ENCODE data around the gene STUM.
A peak's percentile ranks its signal among the peaks of the same experiment; 100 is the strongest.
"Not testable (repeated sequence)": the region's sequence is repeated elsewhere in the genome, so short reads cannot be mapped to it uniquely, and the experiment has no call there.

The STUM gene

DNA sequence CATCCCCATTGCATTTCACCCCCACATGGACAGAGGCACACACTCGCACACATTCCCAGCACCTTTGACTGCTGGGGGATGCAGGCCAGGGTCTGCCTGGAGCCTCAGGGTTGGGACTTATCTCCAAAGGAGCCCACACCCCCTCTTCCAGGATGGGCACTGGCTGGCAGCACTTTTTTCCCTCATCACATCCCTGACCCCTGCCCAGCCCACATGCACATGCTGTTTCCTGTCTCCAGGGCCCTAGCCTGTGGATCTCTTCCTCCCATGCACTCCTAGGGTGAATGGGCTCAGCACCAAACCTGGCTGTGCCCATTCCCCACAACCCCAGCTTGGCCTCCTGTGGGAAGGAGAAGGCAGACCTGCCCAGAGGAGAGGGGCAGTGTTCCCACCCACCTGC lies 59.3 kb downstream of the STUM start:
- TF ChIP-seq, protein P1, sequence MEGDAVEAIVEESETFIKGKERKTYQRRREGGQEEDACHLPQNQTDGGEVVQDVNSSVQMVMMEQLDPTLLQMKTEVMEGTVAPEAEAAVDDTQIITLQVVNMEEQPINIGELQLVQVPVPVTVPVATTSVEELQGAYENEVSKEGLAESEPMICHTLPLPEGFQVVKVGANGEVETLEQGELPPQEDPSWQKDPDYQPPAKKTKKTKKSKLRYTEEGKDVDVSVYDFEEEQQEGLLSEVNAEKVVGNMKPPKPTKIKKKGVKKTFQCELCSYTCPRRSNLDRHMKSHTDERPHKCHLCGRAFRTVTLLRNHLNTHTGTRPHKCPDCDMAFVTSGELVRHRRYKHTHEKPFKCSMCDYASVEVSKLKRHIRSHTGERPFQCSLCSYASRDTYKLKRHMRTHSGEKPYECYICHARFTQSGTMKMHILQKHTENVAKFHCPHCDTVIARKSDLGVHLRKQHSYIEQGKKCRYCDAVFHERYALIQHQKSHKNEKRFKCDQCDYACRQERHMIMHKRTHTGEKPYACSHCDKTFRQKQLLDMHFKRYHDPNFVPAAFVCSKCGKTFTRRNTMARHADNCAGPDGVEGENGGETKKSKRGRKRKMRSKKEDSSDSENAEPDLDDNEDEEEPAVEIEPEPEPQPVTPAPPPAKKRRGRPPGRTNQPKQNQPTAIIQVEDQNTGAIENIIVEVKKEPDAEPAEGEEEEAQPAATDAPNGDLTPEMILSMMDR (conservative IDR thresholded peaks at IDR 0.05; ENCODE audit: low read depth, low read length) = no peak
- no peak overlapping the region for H3K4me3 ChIP-seq (ENCODE audit: low read depth, low read length)
- no peak for DNase-seq (ENCODE audit: low read depth)

DNA sequence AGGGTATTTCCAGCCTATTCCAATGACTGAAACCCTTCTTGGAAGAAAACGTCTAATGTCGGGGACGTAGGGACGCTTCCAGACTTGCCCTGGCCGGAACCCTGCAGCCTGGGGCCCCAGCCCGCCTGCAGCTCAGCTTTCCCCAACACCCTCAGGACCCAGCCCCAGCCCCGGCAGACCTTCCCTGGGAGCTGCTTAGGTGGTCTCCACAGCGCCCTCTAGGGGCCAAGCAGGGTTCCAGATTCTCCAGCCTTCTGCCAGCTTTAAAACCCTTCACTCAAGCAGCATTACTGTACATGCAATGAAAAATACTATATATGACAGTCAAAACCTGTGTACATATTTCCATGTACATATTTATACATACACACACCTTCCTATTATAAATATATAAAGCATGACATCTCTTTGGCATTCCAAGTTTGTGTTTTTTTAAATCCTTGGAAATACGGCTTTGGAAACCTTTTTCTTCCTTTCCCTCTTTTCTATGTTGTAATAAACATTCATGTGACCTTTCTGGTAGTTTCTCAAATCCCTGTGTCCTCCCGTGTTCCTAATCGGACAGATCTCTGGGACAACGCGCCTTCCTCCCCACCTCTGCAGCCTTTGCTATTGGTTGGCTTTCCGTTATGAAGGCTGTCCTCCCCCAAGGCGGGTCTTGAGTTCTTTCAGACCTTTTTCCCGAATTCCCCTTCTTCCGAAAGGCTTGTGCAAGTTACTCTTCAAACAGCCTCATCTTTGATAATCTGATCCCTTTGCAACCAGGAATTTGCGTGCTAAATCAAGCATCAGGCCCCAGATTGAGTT lies 60.3 kb downstream of the STUM start:
- H3K4me3 ChIP-seq (ENCODE audit: low read depth, low read length) = no peak overlapping the region
- TF ChIP-seq, protein P1 (conservative IDR thresholded peaks at IDR 0.05; ENCODE audit: low read depth, low read length) = peak; percentile 89
- DNase-seq (ENCODE audit: low read depth) = peak; percentile 82

DNA sequence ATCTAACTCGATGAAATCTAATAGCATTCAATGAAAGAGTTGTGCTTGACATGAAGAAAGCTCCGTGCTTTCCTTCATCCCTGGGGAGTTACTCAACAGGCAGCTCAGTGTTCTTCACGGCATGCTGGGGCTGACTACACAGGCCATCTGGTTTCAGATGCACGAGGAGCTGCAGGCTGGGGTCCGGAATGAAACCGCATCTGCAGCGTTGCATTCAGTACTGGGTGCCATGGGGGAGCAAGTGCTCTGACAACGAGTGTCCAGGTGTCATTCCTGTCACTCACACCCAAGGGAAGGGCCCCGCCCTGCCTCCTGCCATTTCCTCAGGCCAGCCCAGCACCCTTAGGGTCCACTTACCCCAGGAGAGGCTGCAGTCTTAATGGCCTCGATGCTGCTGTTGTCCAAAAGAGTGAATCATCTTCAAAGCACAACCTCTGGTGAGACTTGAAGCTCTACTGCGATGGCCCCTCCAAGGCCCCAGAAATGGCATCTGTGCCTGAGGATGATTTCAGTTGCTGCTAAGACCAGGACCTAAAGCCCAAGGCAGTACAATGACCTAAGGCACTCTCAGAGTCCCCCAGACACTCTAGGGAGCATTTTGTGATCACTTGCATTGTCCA lies 61.4 kb downstream of the STUM start:
- H3K4me3 ChIP-seq (ENCODE audit: low read depth, low read length) = no peak overlapping the region
- DNase-seq (ENCODE audit: low read depth) = no peak
- TF ChIP-seq, protein P1 (conservative IDR thresholded peaks at IDR 0.05; ENCODE audit: low read depth, low read length) = no peak

DNA sequence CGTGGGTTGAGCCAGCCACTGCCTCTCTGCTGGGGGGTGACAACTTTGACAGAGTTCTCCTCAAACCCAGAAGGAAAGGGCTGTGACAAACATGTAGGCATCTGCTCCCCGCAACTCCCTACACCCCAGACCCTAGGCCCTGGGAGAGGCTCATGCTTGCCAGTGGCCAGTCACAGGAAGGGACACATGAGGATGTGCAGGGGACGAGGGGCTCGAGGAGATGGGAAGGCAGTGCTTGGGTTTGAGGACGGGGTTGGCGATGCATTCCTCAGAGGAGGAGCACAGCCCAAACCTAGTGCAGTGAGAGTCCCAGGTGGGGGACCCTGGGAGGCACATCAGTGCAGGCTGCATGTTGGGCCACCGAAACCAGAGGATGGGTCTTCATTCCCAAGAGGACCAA lies 62.1 kb downstream of the STUM start:
- no peak overlapping the region for H3K4me3 ChIP-seq (ENCODE audit: low read depth, low read length)
- DNase-seq (ENCODE audit: low read depth) = no peak
- TF ChIP-seq, protein P1 (conservative IDR thresholded peaks at IDR 0.05; ENCODE audit: low read depth, low read length) = no peak

DNA sequence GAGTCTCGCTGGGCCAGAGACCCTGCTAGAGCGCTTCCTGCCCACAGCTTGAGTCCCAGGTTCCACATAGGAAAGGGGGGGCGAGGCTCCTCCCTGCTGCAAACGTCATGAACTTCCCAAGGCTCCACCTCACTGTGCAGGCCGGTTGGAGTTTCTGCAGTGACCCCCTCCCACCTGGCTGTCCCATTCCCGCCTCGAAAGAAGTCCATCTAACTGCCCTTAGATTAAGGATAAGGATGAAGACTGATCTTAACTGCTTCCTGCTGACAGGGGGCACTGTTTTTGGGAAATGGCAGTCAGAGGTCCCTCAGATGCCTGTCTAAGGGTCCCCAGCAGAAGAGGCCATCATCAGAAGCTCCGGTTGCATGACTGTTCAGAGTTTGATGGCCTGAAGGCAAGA lies 62.7 kb downstream of the STUM start:
- no peak overlapping the region for H3K4me3 ChIP-seq (ENCODE audit: low read depth, low read length)
- TF ChIP-seq, protein P1 (conservative IDR thresholded peaks at IDR 0.05; ENCODE audit: low read depth, low read length) = peak; percentile 15
- no peak for DNase-seq (ENCODE audit: low read depth)

DNA sequence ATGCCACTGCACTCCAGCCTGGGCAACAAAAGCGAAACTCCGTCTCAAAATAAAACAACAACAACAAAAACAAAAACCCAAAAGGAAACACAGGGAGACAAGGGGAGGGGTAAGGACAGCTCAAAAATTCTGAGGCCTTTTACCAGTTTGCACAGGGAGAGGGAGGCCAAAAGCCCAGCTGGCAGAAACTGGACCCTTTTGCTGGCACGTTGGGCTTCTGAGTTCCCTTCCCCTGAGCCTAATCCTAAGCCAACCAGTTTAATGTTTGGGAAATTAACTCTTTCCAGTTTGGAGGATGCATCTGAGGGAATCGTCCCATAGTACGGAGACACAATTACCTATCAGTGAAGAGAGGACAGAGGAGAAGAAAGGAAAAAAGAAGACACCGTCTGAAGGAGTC lies 63.4 kb downstream of the STUM start:
- not testable (repeated sequence) for DNase-seq (ENCODE audit: low read depth); H3K4me3 ChIP-seq (ENCODE audit: low read depth, low read length)

DNA sequence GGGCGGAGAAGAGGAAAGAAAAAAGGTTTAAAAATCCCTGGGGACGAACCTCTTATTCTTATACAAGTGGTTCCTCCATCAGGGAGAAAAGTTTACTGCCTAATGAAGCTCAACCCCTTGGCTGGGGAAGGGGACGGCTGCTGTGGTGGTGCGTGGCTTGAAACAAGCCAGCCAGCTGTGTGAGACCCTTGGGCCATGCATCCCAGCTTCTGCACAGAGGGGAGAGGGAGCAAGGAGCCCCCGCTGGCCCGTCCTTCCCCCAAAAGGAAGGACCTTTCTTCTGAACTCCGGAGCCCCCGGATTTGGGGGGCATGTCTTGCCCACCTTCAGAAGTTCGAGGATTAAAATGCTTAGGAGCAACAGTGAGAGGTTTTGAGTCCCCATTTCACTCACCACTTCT lies 67.3 kb downstream of the STUM start:
- DNase-seq (ENCODE audit: low read depth) = no peak
- TF ChIP-seq, protein P1 (conservative IDR thresholded peaks at IDR 0.05; ENCODE audit: low read depth, low read length) = no peak
- H3K4me3 ChIP-seq (ENCODE audit: low read depth, low read length) = no peak overlapping the region

All from choroid plexus epithelial cell (primary cell).